Activated CD8-positive, alpha-beta T cell treated with anti-CD3 and anti-CD28 coated beads for 36 hours (primary cell): ENCODE measurements around the gene RPAIN. TPM values are rescaled to one million over a fixed set of nuclear protein-coding genes. Genes with fewer than 3 reads are reported as not detected.

Experiments
- ATAC-seq: fragments of 200-7000 bp; cut with Tn5 transposase; one replicate; pipeline ENCODE4 v1.10.0; 2021; ENCODE audit warnings: mild to moderate bottlenecking, moderate library complexity
- CTCF ChIA-PET: fragments of 350-600 bp; sonication (Branson Sonifier 250); formaldehyde crosslinking; loops from one replicate; lab custom pipeline; 2021; ENCODE audit warnings: antibody characterized with exemption; lab: Charles Lee
- POLR2A ChIA-PET: fragments of 350-600 bp; sonication (Branson Sonifier 250); formaldehyde crosslinking; loops from one replicate; lab custom pipeline; 2021; ENCODE audit warnings: antibody characterized with exemption; lab: Charles Lee
- DNase-seq: peaks from one replicate; pipeline ENCODE4 v3.0.0-alpha.2; 2020
- H3K27ac Mint-ChIP-seq: one replicate; pipeline ENCODE4 v1.8.0; 2021; ENCODE audit warnings: mild to moderate bottlenecking, mixed read lengths
- H3K27me3 Mint-ChIP-seq: one replicate; pipeline ENCODE4 v1.8.0; 2021; ENCODE audit warnings: mixed read lengths
- H3K36me3 Mint-ChIP-seq: one replicate; pipeline ENCODE4 v1.8.0; 2021; ENCODE audit warnings: low read depth, mixed read lengths
- H3K4me1 Mint-ChIP-seq: one replicate; pipeline ENCODE4 v1.8.0; 2021; ENCODE audit warnings: low read depth, mixed read lengths
- H3K4me3 Mint-ChIP-seq: one replicate; pipeline ENCODE4 v1.8.0; 2021; ENCODE audit warnings: mild to moderate bottlenecking, moderate library complexity, mixed read lengths
- H3K9me3 Mint-ChIP-seq: one replicate; pipeline ENCODE4 v1.8.0; 2021; ENCODE audit warnings: mixed read lengths
- intact Hi-C: fragments of 100-400 bp; cut with micrococcal nuclease; formaldehyde crosslinking; loops from one replicate; pipeline ENCODE4 v1.10.0; 2022
- total RNA-seq, 2 experiments: library from RNA; stranded (reverse); gene quantifications; one replicate each; pipeline ENCODE4 v1.2.3, GENCODE V29; 2021
- TF ChIP-seq, protein P1 (sequence below): fragments of 200-600 bp; IDR thresholded peaks from one replicate; pipeline ENCODE4 v1.8.0; 2022; ENCODE audit warnings: antibody characterized with exemption, mild to moderate bottlenecking

The RPAIN gene
- total RNA-seq, 2 experiments from 2014 or later = 56.9 to 61.4 TPM

DNA sequence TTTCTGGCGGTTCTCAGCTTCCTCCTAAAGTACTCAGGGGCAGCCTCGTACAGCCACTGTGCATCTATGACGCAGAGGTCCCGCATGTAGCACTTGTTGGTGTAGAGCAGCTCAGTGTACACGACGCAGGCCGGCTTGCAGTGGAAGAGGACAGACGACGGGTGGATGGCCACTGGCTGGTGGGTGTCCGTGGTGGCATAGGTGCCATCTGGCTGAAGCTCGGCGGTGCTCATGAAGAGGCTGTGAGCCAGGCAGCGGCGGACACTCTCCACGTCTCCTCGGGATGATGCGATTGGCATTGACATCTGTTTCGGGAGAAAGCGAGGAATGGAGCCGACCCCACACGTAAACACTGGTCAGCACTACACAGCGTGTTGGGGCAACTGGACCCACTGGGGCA lies 24.2 kb downstream of the RPAIN start:
- ATAC-seq = no peak
- Mint-ChIP-seq H3K4me1 (peaks cover 10% of the 10 kb centered on the region), H3K27me3 (no peaks in the 10 kb centered on the region), H3K27ac (no peak overlapping the region), H3K4me3 (no peak overlapping the region), H3K9me3 (no peaks in the 10 kb centered on the region), H3K36me3 (peaks cover 40% of the 10 kb centered on the region)
- no peak for DNase-seq
- CTCF ChIA-PET = interaction anchor here (1.6 kb wide), 1 partner anchor 11 kb away, joined by 4 read pairs; no protein-coding TSS in a partner anchor
- TF ChIP-seq, protein P1, sequence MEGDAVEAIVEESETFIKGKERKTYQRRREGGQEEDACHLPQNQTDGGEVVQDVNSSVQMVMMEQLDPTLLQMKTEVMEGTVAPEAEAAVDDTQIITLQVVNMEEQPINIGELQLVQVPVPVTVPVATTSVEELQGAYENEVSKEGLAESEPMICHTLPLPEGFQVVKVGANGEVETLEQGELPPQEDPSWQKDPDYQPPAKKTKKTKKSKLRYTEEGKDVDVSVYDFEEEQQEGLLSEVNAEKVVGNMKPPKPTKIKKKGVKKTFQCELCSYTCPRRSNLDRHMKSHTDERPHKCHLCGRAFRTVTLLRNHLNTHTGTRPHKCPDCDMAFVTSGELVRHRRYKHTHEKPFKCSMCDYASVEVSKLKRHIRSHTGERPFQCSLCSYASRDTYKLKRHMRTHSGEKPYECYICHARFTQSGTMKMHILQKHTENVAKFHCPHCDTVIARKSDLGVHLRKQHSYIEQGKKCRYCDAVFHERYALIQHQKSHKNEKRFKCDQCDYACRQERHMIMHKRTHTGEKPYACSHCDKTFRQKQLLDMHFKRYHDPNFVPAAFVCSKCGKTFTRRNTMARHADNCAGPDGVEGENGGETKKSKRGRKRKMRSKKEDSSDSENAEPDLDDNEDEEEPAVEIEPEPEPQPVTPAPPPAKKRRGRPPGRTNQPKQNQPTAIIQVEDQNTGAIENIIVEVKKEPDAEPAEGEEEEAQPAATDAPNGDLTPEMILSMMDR = no peak
- POLR2A ChIA-PET = interaction anchor here (0.7 to 1.1 kb wide), 2 partner anchors 115 to 161 kb away, joined by 3 read pairs; no protein-coding TSS in a partner anchor
- intact Hi-C loops = no loop called here

DNA sequence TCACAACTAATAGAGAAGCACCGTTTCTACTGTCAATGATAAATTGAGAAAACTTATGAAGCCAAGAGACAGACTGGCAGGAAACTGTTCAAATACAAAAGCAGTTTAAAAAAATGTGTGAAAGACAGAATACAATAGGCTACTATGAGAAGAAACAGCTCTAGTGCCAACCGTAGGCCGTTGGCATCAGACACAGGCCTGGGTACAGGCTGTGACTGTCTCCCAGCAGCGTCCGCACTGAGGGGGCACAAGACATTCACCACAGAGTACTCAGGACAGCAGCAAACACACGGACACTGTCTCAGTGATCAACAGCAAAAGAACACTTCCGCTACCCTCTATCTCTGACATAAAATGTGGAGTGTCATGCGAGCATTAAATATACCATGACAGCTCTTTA lies 26.8 kb downstream of the RPAIN start:
- H3K4me3 Mint-ChIP-seq = no peak overlapping the region
- intact Hi-C loops = no loop called here
- H3K27ac Mint-ChIP-seq = no peak overlapping the region
- H3K36me3 Mint-ChIP-seq = peaks cover 57% of the 10 kb centered on the region
- DNase-seq (no peak), ATAC-seq (no peak)
- H3K4me1 Mint-ChIP-seq = no peaks in the 10 kb centered on the region
- ChIA-PET POLR2A (interaction anchor here (1.0 kb wide), 1 partner anchor 22 kb away, joined by 3 read pairs; the partner anchor contains the start of gene DHX33), CTCF (interaction anchor here (1.1 kb wide), 1 partner anchor 23 kb away, joined by 3 read pairs; no protein-coding TSS in a partner anchor)
- H3K9me3 Mint-ChIP-seq = no peaks in the 10 kb centered on the region
- TF ChIP-seq, protein P1 = no peak
- no peaks in the 10 kb centered on the region for H3K27me3 Mint-ChIP-seq

DNA sequence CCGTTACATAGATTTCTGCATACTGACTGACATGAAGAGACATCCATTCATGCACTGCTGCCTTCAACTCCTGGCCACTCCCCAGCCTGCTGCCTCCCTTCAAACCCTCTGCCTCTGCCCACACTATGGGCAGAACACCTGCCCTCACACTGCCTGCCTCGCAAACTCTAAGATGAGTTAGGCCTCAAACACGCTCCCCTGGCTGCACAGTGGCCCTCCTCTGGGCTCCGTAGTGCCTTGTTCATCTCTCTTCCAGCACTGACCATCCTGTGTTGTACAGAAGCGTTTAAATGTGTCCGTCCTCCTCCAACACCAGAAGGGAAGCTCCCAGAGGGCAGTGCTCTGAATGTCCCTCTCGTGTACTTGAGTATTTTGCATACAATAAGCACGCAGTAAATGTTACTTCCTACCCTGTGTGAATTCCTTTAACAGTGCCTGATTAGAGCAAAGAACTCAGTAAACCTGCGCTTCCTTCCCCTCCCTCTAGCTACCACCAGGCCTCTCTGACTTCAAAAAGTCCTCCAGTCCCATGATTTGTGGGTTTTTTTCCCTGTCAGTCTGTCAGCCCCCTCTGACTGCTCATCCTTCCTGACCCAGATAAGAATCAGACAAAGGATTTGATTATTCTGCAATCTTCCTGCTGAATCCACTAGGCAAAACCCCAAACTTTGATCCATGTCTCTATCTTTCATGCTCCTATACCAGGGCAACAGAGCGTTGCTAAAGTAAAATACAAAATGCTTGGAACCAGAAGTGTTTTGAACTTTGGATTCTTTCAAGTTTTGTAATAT lies 44.9 kb downstream of the RPAIN start:
- Mint-ChIP-seq H3K4me3 (no peak overlapping the region), H3K27me3 (no peaks in the 10 kb centered on the region), H3K4me1 (peaks cover 38% of the 10 kb centered on the region), H3K36me3 (peaks cover 40% of the 10 kb centered on the region), H3K27ac (no peak overlapping the region), H3K9me3 (no peaks in the 10 kb centered on the region)
- intact Hi-C loops = no loop called here
- CTCF ChIA-PET = interaction anchor here (0.9 to 3.6 kb wide), 4 partner anchors 16 to 25 kb away, joined by 3 to 21 read pairs (median 3); partner anchors contain the start of genes C1QBP, DERL2 and MIS12
- ATAC-seq (no peak), DNase-seq (no peak)
- POLR2A ChIA-PET = interaction anchor here (0.8 to 1.4 kb wide), 4 partner anchors 8 to 45 kb away, joined by 3 to 4 read pairs (median 3); partner anchors contain the start of genes DERL2, MIS12, NUP88 and RPAIN
- TF ChIP-seq, protein P1 = no peak

DNA sequence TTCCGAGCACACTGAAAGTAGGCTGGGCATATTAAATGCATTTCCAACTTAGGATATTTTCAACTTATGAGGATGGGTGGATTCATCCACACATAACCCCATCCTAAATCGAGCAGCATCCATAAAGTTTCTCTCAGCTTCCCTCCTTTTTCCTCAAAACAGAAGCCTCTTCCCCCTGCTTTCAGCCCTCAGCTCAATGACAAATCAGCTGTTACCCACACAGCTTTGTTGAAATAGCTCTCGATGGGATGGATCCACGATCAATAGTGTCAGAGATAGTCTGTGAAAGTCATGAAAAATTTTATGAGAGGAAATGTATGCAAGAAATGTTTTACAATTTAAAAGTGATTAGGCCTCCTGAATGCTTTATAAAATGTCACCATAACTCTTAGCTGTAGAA lies 46.3 kb downstream of the RPAIN start:
- Mint-ChIP-seq H3K27ac (no peak overlapping the region), H3K4me1 (peaks cover 40% of the 10 kb centered on the region), H3K27me3 (no peaks in the 10 kb centered on the region), H3K4me3 (peak overlapping the region; percentile 89), H3K9me3 (no peaks in the 10 kb centered on the region), H3K36me3 (peaks cover 33% of the 10 kb centered on the region)
- TF ChIP-seq, protein P1 = no peak
- DNase-seq (no peak), ATAC-seq (no peak)
- POLR2A ChIA-PET = interaction anchor here (5.7 kb wide), 1 partner anchor 20 kb away, joined by 55 read pairs; the partner anchor contains the start of genes DERL2 and MIS12
- CTCF ChIA-PET = interaction anchor here (0.9 to 2.4 kb wide), 2 partner anchors 25 to 27 kb away, joined by 6 to 14 read pairs; partner anchors contain the start of gene C1QBP
- intact Hi-C loops = no loop called here
